Inflammatory macrophage treated with lipopolysaccharide for 1 hour (primary cell): ENCODE results near the gene TDRD9.

Experiments used
- DNase-seq, 2 donors: peaks; one replicate each; pipeline ENCODE4 v3.0.0-alpha.2; 2020 to 2022

The TDRD9 gene

GRCh38 chr14:104034976-104035699, 106.9 kb downstream of the TDRD9 start:
- DNase-seq, result no peak

- DNase-seq, result no peak
Observed at GRCh38 chr14:104036212-104036611, 108.0 kb downstream of the TDRD9 start.

GRCh38 chr14:104037074-104037473, 108.8 kb downstream of the TDRD9 start:
- DNase-seq, result no peak

- DNase-seq, result no peak
Observed at GRCh38 chr14:104037903-104038302, 109.6 kb downstream of the TDRD9 start.

GRCh38 chr14:104039214-104039613, 111.0 kb downstream of the TDRD9 start:
- DNase-seq, result no peak

- DNase-seq, result no peak
Observed at GRCh38 chr14:104040539-104040938, 112.3 kb downstream of the TDRD9 start.

- DNase-seq, result no peak
Observed at GRCh38 chr14:104041430-104042104, 113.3 kb downstream of the TDRD9 start.

- no peak for DNase-seq
Observed at GRCh38 chr14:104044016-104044415, 115.8 kb downstream of the TDRD9 start.

GRCh38 chr14:104047761-104048160, 119.5 kb downstream of the TDRD9 start:
- DNase-seq, result no peak

- no peak for DNase-seq
Observed at GRCh38 chr14:104048758-104049507, 120.7 kb downstream of the TDRD9 start.

GRCh38 chr14:104049576-104050240, 121.5 kb downstream of the TDRD9 start:
- no peak for DNase-seq

GRCh38 chr14:104051092-104051813, 123.0 kb downstream of the TDRD9 start:
- DNase-seq, result no peak

- no peak for DNase-seq
Observed at GRCh38 chr14:104054222-104054905, 126.1 kb downstream of the TDRD9 start.

- peak in 1 of 2 donors; percentile 53 for DNase-seq
Observed at GRCh38 chr14:104062281-104062680, 134.0 kb downstream of the TDRD9 start.

- DNase-seq, result no peak
Observed at GRCh38 chr14:104064003-104064402, 135.7 kb downstream of the TDRD9 start.

- DNase-seq, result no peak
Observed at GRCh38 chr14:104066279-104066678, 138.0 kb downstream of the TDRD9 start.

- DNase-seq, result peak; percentile 54 to 64
Observed at GRCh38 chr14:104066719-104067295, 138.6 kb downstream of the TDRD9 start.

GRCh38 chr14:104069541-104069940, 141.3 kb downstream of the TDRD9 start:
- DNase-seq, result no peak

- no peak for DNase-seq
Observed at GRCh38 chr14:104072586-104072985, 144.3 kb downstream of the TDRD9 start.

GRCh38 chr14:104073764-104074163, 145.5 kb downstream of the TDRD9 start:
- DNase-seq, result no peak

- no peak for DNase-seq
Observed at GRCh38 chr14:104075530-104076151, 147.4 kb downstream of the TDRD9 start.
